A549 (cell line): ENCODE data around the gene MR1. TPM values are rescaled to one million over a fixed set of nuclear protein-coding genes. Genes with fewer than 3 reads are reported as not detected.
"Not testable (repeated sequence)": the region's sequence is repeated elsewhere in the genome, so short reads cannot be mapped to it uniquely, and the experiment has no call there.

ENCODE experiments used
- ATAC-seq, 2 experiments: fragments of 200-7000 bp in 1 of 2; fragments of >200 bp in 1 of 2; cut with Nextera tagmentation in 1 of 2; cut with Tn5 transposase in 1 of 2; 3 replicates each; pipeline versions ENCODE4 v1.8.0 to v1.9.1; 2018 to 2020; ENCODE audit warnings: mild to moderate bottlenecking in 1 of 2, moderate library complexity in 1 of 2
- CTCF ChIA-PET: fragments of 300-600 bp; sonication (Branson Sonifier 250); formaldehyde crosslinking; extraction: SDS; loops from one replicate; lab custom pipeline; 2021; ENCODE audit warnings: antibody characterized with exemption, inconsistent platforms; lab: Yijun Ruan, JAX
- POLR2A ChIA-PET: fragments of 350-600 bp; formaldehyde crosslinking; extraction: SDS; loops from one replicate; lab custom pipeline; 2021; ENCODE audit warnings: antibody characterized with exemption, inconsistent platforms; lab: Yijun Ruan, JAX
- DNase-seq, 2 experiments: peaks; one replicate each; pipeline versions ENCODE4 v3.0.0 to v3.0.0-alpha.2; 2011 to 2016; ENCODE audit warnings: low read depth in 1 of 2, low spot score in 1 of 2
- FAIRE-seq: peaks from 2 replicates; lab custom pipeline; 2011; peaks lifted over from hg19 to GRCh38; lab: Jason Lieb, UNC
- H3K27ac ChIP-seq, 2 experiments: fragments of >200 bp; sonication (Bioruptor Twin); formaldehyde crosslinking; 3 replicates each; pipeline ENCODE4 v1.5.1; 2016 to 2017
- H3K4me1 ChIP-seq: fragments of >200 bp; sonication (Bioruptor Twin); formaldehyde crosslinking; 3 replicates; pipeline ENCODE4 v1.6.1; 2016
- H3K4me2 ChIP-seq: fragments of >200 bp; sonication (Bioruptor Twin); formaldehyde crosslinking; 3 replicates; pipeline ENCODE4 v1.6.1; 2016
- H3K4me3 ChIP-seq: fragments of >200 bp; sonication (Bioruptor Twin); formaldehyde crosslinking; 3 replicates; pipeline ENCODE4 v1.5.1; 2016
- H3K9me3 ChIP-seq: fragments of >200 bp; sonication (Bioruptor Twin); formaldehyde crosslinking; 3 replicates; pipeline ENCODE4 v1.6.1; 2016
- CBX2 ChIP-seq: fragments of 200-600 bp; sonication (generic); IDR thresholded peaks from 2 replicates; pipeline ENCODE4 v1.6.1; 2016; ENCODE audit warnings: low read depth, mild to moderate bottlenecking, borderline replicate concordance
- CBX8 ChIP-seq: fragments of 200-600 bp; sonication (generic); IDR thresholded peaks from 2 replicates; pipeline ENCODE4 v1.6.1; 2016
- ELK1 ChIP-seq: fragments of 150-350 bp; IDR thresholded peaks from 2 replicates; pipeline ENCODE4 v1.6.1; 2014; ENCODE audit warnings: low read depth, mild to moderate bottlenecking, low read length
- EP300 ChIP-seq, 2 experiments: fragments of >200 bp; sonication (Bioruptor Twin); formaldehyde crosslinking; IDR thresholded peaks; 2 replicates in 1 of 2; 3 replicates in 1 of 2; pipeline ENCODE4 v1.6.1; 2016 to 2017
- FOSL2 ChIP-seq, 2 experiments: fragments of 450-650 bp in 1 of 2; fragments of >200 bp in 1 of 2; sonication (Bioruptor Twin) in 1 of 2; formaldehyde crosslinking; IDR thresholded peaks; 2 replicates each; pipeline versions ENCODE4 v1.5.0 to v1.6.1; 2016 to 2020; ENCODE audit warnings: mild to moderate bottlenecking in 1 of 2, moderate library complexity in 1 of 2
- HES2 ChIP-seq: fragments of >200 bp; sonication (Bioruptor Twin); formaldehyde crosslinking; IDR thresholded peaks from 2 replicates; pipeline ENCODE4 v1.6.1; 2016
- HEYL ChIP-seq: fragments of 250-450 bp; sonication (Bioruptor Pico); IDR thresholded peaks from 2 replicates; pipeline ENCODE4 v1.8.0; 2021; ENCODE audit warnings: mild to moderate bottlenecking, moderate library complexity
- HMGXB4 ChIP-seq: fragments of 250-450 bp; sonication (Bioruptor Pico); IDR thresholded peaks from 2 replicates; pipeline ENCODE4 v1.5.0; 2021; ENCODE audit warnings: mild to moderate bottlenecking, moderate library complexity, borderline replicate concordance
- KDM5A ChIP-seq: fragments of 200-600 bp; sonication (generic); IDR thresholded peaks from 2 replicates; pipeline ENCODE4 v1.6.1; 2016; ENCODE audit warnings: antibody characterized with exemption, mild to moderate bottlenecking
- MAX ChIP-seq: IDR thresholded peaks from 2 replicates; pipeline ENCODE4 v1.6.1; 2012
- RARB ChIP-seq: fragments of 250-450 bp; sonication (Bioruptor Pico); IDR thresholded peaks from 2 replicates; pipeline ENCODE4 v1.8.0; 2021; ENCODE audit warnings: mild to moderate bottlenecking, moderate library complexity
- RCOR1 ChIP-seq: fragments of 150-350 bp; IDR thresholded peaks from 2 replicates; pipeline ENCODE4 v1.6.1; 2014; ENCODE audit warnings: antibody characterized with exemption, low read length, low read depth
- TFCP2L1 ChIP-seq: fragments of 250-450 bp; sonication (Bioruptor Pico); IDR thresholded peaks from 2 replicates; pipeline ENCODE4 v1.5.0; 2021; ENCODE audit warnings: mild to moderate bottlenecking
- TP53 ChIP-seq: fragments of 250-450 bp; sonication (Bioruptor Pico); IDR thresholded peaks from 2 replicates; pipeline ENCODE4 v1.5.0; 2021; ENCODE audit warnings: mild to moderate bottlenecking, moderate library complexity
- WGBS: methylation state at CpG from one replicate; pipeline ENCODE4 v1.1.6; 2017; ENCODE audit errors: missing lambda C conversion rate; 5-methylcytosine and 5-hydroxymethylcytosine counted together
- polyA plus RNA-seq, 4 experiments: library from polyadenylated mRNA; depleted of rRNA in 3 of 4; stranded (reverse); fragments of >200 nt; fragmentation: RNase III in 1 of 4; extraction: RNeasy Plus Mini Kit Qiagen cat#74134 plus additional on column Dnase treatment in 1 of 4; gene quantifications; 2 replicates in 3 of 4; 3 replicates in 1 of 4; pipeline ENCODE4 v1.2.3, GENCODE V29; 2011 to 2017

Gene MR1
- polyA plus RNA-seq, 2 of the 4 experiments (the other 2 are of a cell fraction): 8.3 to 17.2 TPM

- H3K9me3 ChIP-seq: no peaks in the 10 kb centered on the region; the same call in 2 of the 3 replicates
- 95% methylated on average over 1 of the region's 1 CpG for WGBS
- ATAC-seq: no peak
- no peak for DNase-seq
- H3K4me3 ChIP-seq: no peak overlapping the region
- ChIA-PET POLR2A (no interaction called here), CTCF (interaction anchor here (1.2 kb wide), 1 partner anchor 26 kb away, joined by 3 read pairs; no protein-coding TSS in a partner anchor)
- no peak overlapping the region for H3K4me2 ChIP-seq
- H3K4me1 ChIP-seq: no peaks in the 10 kb centered on the region
- no peak for FAIRE-seq
- TF ChIP-seq ELK1: no peak
- TF ChIP-seq TP53 (CRISPR knock-in tag): no peak
- no peak for TF ChIP-seq CBX2
- no peak for TF ChIP-seq HEYL (CRISPR knock-in tag)
- TF ChIP-seq TFCP2L1: no peak
- TF ChIP-seq RCOR1: no peak
- no peak for TF ChIP-seq CBX8
- no peak for TF ChIP-seq KDM5A
- no peak for TF ChIP-seq MAX
- no peak for TF ChIP-seq HMGXB4 (CRISPR knock-in tag)
- no peak for TF ChIP-seq EP300 (IDR thresholded peaks at IDR 0.05)
- H3K27ac ChIP-seq: no peak overlapping the region
These were observed 26.3 kb downstream of the MR1 start for GRCh38 chr1:181060066-181060465.

- H3K4me1 ChIP-seq, DNase-seq, POLR2A ChIA-PET, H3K27ac ChIP-seq, FAIRE-seq, H3K9me3 ChIP-seq, H3K4me2 ChIP-seq, H3K4me3 ChIP-seq, CTCF ChIA-PET, ATAC-seq: not testable (repeated sequence)
- 95% methylated on average over 4 of the region's 4 CpGs for WGBS
These were observed 27.2 kb downstream of the MR1 start for GRCh38 chr1:181060947-181061346.

- Histone ChIP-seq H3K4me1 (no peaks in the 10 kb centered on the region), H3K4me2 (no peak overlapping the region), H3K9me3 (no peaks in the 10 kb centered on the region; the same call in 2 of the 3 replicates), H3K4me3 (no peak overlapping the region), H3K27ac (no peak overlapping the region)
- POLR2A ChIA-PET: no interaction called here
- WGBS: 50% methylated on average over 2 of the region's 2 CpGs
- no peak for DNase-seq
- FAIRE-seq: no peak
- no peak for ATAC-seq
- CTCF ChIA-PET: interaction anchor here (0.9 to 1.6 kb wide), 4 partner anchors 18 to 81 kb away, joined by 3 to 7 read pairs (median 4); no protein-coding TSS in a partner anchor
- TF ChIP-seq HMGXB4 (CRISPR knock-in tag): no peak
- TF ChIP-seq FOSL2 (IDR thresholded peaks at IDR 0.05): no peak
- no peak for TF ChIP-seq FOSL2 (CRISPR knock-in tag; IDR thresholded peaks at IDR 0.05)
- TF ChIP-seq RARB: no peak
- TF ChIP-seq HEYL (CRISPR knock-in tag): no peak
- no peak for TF ChIP-seq TFCP2L1
- no peak for TF ChIP-seq HES2
- TF ChIP-seq KDM5A: no peak
These were observed 27.7 kb downstream of the MR1 start for GRCh38 chr1:181061487-181061886.
